NK-92 (cell line): ENCODE measurements around the gene STRBP.
"Not testable (repeated sequence)": the region's sequence is repeated elsewhere in the genome, so short reads cannot be mapped to it uniquely, and the experiment has no call there.

Experiments
- DNase-seq: peaks from one replicate; lab custom pipeline; 2025; ENCODE audit not compliant: unreplicated experiment; lab: John Stamatoyannopoulos, UW

Gene STRBP

GRCh38 chr9:123251324-123251723 lies 17.1 kb downstream of the STRBP start:
- DNase-seq, result no peak

- DNase-seq, result no peak
Measured at GRCh38 chr9:123250504-123250903, 17.9 kb downstream of the STRBP start.

GRCh38 chr9:123249162-123249561 lies 19.2 kb downstream of the STRBP start:
- DNase-seq, result not testable (repeated sequence)

GRCh38 chr9:123248630-123249029 lies 19.8 kb downstream of the STRBP start:
- DNase-seq, result no peak

GRCh38 chr9:123246534-123246933 lies 21.9 kb downstream of the STRBP start:
- DNase-seq, result no peak

GRCh38 chr9:123239726-123240125 lies 28.7 kb downstream of the STRBP start:
- DNase-seq, result no peak

GRCh38 chr9:123238365-123238764 lies 30.0 kb downstream of the STRBP start:
- no peak for DNase-seq

GRCh38 chr9:123237220-123237619 lies 31.2 kb downstream of the STRBP start:
- no peak for DNase-seq

- no peak for DNase-seq
Measured at GRCh38 chr9:123235448-123235847, 32.9 kb downstream of the STRBP start.

GRCh38 chr9:123234853-123235252 lies 33.5 kb downstream of the STRBP start:
- no peak for DNase-seq

- DNase-seq, result no peak
Measured at GRCh38 chr9:123232332-123232731, 36.1 kb downstream of the STRBP start.

- no peak for DNase-seq
Measured at GRCh38 chr9:123231421-123231820, 37.0 kb downstream of the STRBP start.

- no peak for DNase-seq
Measured at GRCh38 chr9:123228967-123229366, 39.4 kb downstream of the STRBP start.

- no peak for DNase-seq
Measured at GRCh38 chr9:123225995-123226394, 42.4 kb downstream of the STRBP start.

- DNase-seq, result no peak
Measured at GRCh38 chr9:123225374-123225813, 43.0 kb downstream of the STRBP start.

GRCh38 chr9:123220127-123220526 lies 48.3 kb downstream of the STRBP start:
- no peak for DNase-seq

GRCh38 chr9:123218831-123219230 lies 49.6 kb downstream of the STRBP start:
- no peak for DNase-seq

GRCh38 chr9:123217128-123217654 lies 51.2 kb downstream of the STRBP start:
- DNase-seq, result no peak

GRCh38 chr9:123216251-123216797 lies 52.1 kb downstream of the STRBP start:
- DNase-seq, result no peak

GRCh38 chr9:123211081-123211480 lies 57.3 kb downstream of the STRBP start:
- DNase-seq, result no peak

- no peak for DNase-seq
Measured at GRCh38 chr9:123208626-123209174, 59.7 kb downstream of the STRBP start.

- DNase-seq, result no peak
Measured at GRCh38 chr9:123206065-123206464, 62.3 kb downstream of the STRBP start.

GRCh38 chr9:123201083-123201482 lies 67.3 kb downstream of the STRBP start:
- DNase-seq, result no peak
